ENCODE data around the gene MEMO1.
"Not testable (repeated sequence)": the region's sequence is repeated elsewhere in the genome, so short reads cannot be mapped to it uniquely, and the experiment has no call there.

MEMO1 gene

DNA sequence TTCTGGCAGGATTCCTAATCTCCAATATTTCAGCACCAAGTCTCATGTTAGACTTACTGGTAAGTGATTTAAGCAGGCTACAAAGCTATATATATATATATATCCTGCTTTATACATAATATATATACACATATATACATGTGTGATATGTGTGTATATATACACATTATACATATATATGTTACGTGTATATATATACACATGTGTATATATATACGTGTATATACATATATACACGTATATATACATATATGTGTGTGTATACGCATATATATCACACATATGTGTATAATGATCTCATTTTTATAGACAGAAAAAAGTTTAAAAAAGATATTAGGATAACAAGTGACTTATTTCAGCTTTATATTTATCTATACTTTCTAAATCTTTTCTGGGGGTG lies 41.6 kb downstream of the MEMO1 start:
- TF ChIP-seq TAF1 (IDR thresholded peaks at IDR 0.05; ENCODE audit: borderline replicate concordance, low read depth, low read length) (no peak), POLR2AphosphoS5 (IDR thresholded peaks at IDR 0.05; ENCODE audit: low read depth, low read length) (no peak), POLR2A (IDR thresholded peaks at IDR 0.05; ENCODE audit: low read depth, low read length) (no peak)
- FAIRE-seq = no peak

DNA sequence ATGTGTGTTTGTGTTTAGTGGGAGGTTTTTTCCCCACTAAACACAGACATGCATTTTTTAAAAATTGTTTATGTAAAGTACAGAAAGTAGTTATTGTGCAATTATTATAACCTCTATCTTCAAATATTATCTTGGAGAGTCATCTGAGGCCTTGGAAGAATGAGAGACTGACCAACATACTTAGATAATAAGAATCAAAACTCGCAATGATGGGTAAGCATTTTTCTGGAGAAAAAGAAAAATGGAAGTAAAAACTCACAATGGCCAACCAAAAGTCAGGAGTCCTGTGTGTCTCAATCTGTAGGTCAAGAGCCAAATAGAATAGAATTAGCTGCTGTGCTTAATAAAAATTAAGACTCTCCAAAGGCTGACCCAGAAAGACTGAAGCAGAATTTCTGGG lies 43.0 kb downstream of the MEMO1 start:
- TF ChIP-seq POLR2AphosphoS5 (IDR thresholded peaks at IDR 0.05; ENCODE audit: low read depth, low read length) = no peak
- TF ChIP-seq TAF1 (IDR thresholded peaks at IDR 0.05; ENCODE audit: borderline replicate concordance, low read depth, low read length) = no peak
- TF ChIP-seq POLR2A (IDR thresholded peaks at IDR 0.05; ENCODE audit: low read depth, low read length) = no peak
- DNase-seq (ENCODE audit: insufficient read length) (no peak), FAIRE-seq (no peak)

More for the DNA sequence above, 41.6 kb downstream of the MEMO1 start:
- DNase-seq (ENCODE audit: insufficient read length) = no peak

DNA sequence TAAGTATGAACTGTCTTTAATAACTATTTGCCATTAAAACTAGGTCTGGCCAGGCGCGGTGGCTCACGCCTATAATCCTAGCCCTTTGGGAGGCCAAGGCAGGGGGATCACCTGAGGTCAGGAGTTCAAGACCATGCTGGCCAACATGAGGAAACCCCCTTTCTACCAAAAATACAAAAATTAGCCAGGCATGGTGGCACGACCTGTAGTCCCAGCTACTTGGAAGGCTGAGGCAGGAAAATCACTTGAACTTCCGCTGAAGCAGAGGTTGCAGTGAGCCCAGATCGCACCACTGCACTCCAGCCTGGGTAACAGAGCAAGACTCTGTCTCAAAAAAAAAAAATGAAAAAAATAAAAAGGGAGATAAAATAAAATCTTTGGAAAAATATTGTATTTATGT lies 44.4 kb downstream of the MEMO1 start:
- FAIRE-seq = peak; percentile 67
- DNase-seq (ENCODE audit: insufficient read length) = not testable (repeated sequence)

DNA sequence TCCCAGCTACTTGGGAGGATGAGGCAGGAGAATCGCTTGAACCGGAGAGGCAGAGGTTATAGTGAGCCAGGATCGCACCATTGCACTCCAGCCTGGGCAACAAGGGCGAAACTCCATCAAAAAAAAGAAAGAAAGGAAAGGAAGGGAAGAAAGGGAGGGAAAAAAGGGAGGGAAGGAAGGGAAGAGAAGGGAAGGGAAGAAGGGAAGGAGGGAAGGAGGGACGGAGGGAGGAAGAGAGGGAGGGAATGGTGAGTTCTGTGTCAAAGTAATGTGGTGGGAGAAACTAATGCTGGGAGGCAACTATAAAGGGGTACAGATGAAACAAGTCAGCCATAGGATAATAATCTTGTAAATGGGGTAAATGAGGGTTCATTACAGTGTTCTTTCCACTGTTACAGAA lies 45.7 kb downstream of the MEMO1 start:
- DNase-seq (ENCODE audit: insufficient read length) = no peak
- TF ChIP-seq POLR2AphosphoS5 (IDR thresholded peaks at IDR 0.05; ENCODE audit: low read depth, low read length) (no peak), TAF1 (IDR thresholded peaks at IDR 0.05; ENCODE audit: borderline replicate concordance, low read depth, low read length) (no peak), POLR2A (IDR thresholded peaks at IDR 0.05; ENCODE audit: low read depth, low read length) (no peak)
- FAIRE-seq = peak; percentile 14

GRCh38 chr2:31962757-31963361 lies 47.9 kb downstream of the MEMO1 start:
- DNase-seq (ENCODE audit: insufficient read length) (no peak), FAIRE-seq (no peak)

GRCh38 chr2:31958140-31958717 lies 52.6 kb downstream of the MEMO1 start:
- DNase-seq (ENCODE audit: insufficient read length) (no peak), FAIRE-seq (no peak)
- no peak for TF ChIP-seq TAF1 (IDR thresholded peaks at IDR 0.05; ENCODE audit: borderline replicate concordance, low read depth, low read length)
- TF ChIP-seq POLR2A (IDR thresholded peaks at IDR 0.05; ENCODE audit: low read depth, low read length) = no peak

More at GRCh38 chr2:31962757-31963361, 47.9 kb downstream of the MEMO1 start:
- no peak for TF ChIP-seq POLR2A (IDR thresholded peaks at IDR 0.05; ENCODE audit: low read depth, low read length)
- TF ChIP-seq TAF1 (IDR thresholded peaks at IDR 0.05; ENCODE audit: borderline replicate concordance, low read depth, low read length) = no peak
- TF ChIP-seq POLR2AphosphoS5 (IDR thresholded peaks at IDR 0.05; ENCODE audit: low read depth, low read length) = no peak

DNA sequence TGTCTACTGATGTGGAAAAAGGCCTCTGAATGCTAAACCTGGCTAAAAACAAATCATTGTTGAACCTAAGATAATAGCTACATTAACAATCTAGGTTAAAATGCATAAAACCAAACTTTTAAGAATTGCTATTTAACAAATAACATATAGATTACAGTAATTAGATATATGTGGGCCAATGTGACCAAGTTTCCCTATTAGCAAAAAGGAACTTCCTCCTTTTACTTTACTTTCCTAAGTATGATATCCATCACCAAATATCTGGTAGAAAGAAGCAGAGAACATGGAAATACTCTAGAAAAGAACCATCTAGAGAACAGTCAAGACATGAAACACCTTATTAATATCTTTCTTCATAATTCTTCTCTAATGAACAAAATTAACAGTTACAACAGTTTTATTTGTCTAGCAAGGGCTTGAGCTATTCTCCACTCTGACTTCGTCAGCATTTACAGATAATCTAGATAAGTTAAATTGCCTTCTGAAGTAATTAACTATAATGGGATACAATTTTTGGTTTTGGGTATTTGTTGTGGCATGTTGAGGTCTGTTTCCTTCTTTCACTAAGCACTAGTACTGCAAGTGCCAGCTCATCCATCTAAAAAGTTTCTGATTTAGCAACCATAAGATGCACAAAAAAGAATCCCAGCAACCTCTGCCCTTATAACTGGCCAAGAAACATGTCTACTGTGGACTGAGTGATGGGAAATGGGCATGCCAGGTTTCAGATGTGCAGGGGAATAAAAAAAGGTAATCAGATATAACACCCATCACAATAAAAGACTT lies 53.3 kb downstream of the MEMO1 start:
- TF ChIP-seq TAF1 (IDR thresholded peaks at IDR 0.05; ENCODE audit: borderline replicate concordance, low read depth, low read length) = no peak
- TF ChIP-seq POLR2A (IDR thresholded peaks at IDR 0.05; ENCODE audit: low read depth, low read length) = no peak
- no peak for TF ChIP-seq POLR2AphosphoS5 (IDR thresholded peaks at IDR 0.05; ENCODE audit: low read depth, low read length)
- no peak for FAIRE-seq
- no peak for DNase-seq (ENCODE audit: insufficient read length)

DNA sequence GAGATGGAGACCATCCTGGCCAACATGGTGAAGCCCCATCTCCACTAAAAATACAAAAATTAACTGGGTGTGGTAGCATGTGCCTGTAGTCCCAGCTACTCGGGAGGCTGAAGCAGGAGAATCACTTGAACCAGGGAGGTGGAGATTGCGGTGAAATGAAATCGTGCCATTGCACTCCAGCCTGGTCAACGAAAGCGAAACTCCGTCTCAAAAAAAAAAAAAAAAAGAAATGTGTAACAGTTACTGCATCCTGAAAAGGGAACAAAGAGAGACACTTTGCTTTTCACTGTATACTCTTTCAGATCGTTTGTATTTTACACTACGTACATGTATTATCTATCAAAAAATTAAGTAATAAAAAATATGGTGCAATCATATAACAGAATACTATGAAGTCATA lies 53.9 kb downstream of the MEMO1 start:
- DNase-seq (ENCODE audit: insufficient read length); FAIRE-seq: not testable (repeated sequence)

DNA sequence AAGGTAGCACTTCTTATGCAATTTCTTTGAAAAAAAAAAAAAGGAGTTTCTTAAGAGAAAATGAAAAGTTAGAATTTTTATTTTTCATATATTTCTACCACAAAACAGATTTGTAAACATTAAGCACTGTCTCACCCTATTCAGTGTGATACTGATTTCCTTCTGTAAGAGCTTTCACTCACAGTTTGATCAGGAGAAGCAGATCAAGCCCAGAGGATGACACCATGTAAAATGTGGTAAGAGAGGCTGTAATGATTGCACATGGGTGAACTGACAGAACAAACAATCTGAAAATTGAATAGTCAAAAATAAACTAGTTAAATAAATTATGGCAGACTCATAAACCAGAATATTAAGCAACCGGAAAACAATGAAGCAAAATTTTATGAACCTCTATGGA lies 54.5 kb downstream of the MEMO1 start:
- FAIRE-seq = no peak
- DNase-seq (ENCODE audit: insufficient read length) = no peak
- TF ChIP-seq POLR2AphosphoS5 (IDR thresholded peaks at IDR 0.05; ENCODE audit: low read depth, low read length) = no peak
- TF ChIP-seq POLR2A (IDR thresholded peaks at IDR 0.05; ENCODE audit: low read depth, low read length) = no peak
- TF ChIP-seq TAF1 (IDR thresholded peaks at IDR 0.05; ENCODE audit: borderline replicate concordance, low read depth, low read length) = no peak

DNA sequence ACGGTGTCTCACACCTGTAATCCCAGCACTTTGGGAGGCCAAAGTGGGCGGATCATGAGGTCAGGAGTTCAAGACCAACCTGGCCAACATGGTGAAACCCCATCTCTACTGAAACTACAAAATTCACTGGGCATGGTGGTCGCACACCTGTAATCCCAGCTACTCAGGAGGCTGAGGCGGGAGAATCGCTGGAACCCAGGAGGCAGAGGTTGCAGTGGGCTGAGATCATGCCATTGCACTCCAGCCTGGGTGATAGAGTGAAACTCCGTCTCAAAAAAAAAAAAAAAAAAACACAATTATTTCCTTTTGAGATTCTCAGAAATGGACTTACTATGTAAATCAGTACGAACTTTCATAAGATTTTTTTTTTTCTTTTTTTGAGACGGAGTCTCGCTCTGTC lies 57.7 kb downstream of the MEMO1 start:
- FAIRE-seq; DNase-seq (ENCODE audit: insufficient read length): not testable (repeated sequence)

GRCh38 chr2:31950946-31951562 lies 59.8 kb downstream of the MEMO1 start:
- no peak for DNase-seq (ENCODE audit: insufficient read length)
- peak; percentile 50 for FAIRE-seq
- no peak for TF ChIP-seq POLR2AphosphoS5 (IDR thresholded peaks at IDR 0.05; ENCODE audit: low read depth, low read length)
- no peak for TF ChIP-seq POLR2A (IDR thresholded peaks at IDR 0.05; ENCODE audit: low read depth, low read length)
- no peak for TF ChIP-seq TAF1 (IDR thresholded peaks at IDR 0.05; ENCODE audit: borderline replicate concordance, low read depth, low read length)

DNA sequence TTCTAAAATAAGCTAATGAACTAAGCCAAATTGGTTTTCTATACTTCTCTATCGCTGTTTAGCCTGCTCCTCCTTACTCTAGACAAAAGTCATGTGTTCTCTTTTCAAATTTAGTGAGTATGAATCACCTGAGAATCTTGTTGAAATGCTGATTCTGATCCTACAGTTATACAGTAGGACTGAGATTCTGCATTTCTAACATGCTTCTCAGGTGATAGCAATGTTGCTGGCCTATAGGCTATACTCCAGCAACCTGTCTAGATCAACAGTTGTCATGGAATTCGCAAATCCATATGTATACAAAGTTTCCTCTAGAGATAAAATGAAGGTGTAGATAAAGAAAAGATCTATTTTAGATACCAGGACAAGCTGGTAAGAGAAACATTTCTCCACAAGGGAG lies 62.9 kb downstream of the MEMO1 start:
- TF ChIP-seq POLR2A (IDR thresholded peaks at IDR 0.05; ENCODE audit: low read depth, low read length) = no peak
- TF ChIP-seq POLR2AphosphoS5 (IDR thresholded peaks at IDR 0.05; ENCODE audit: low read depth, low read length) = no peak
- no peak for TF ChIP-seq TAF1 (IDR thresholded peaks at IDR 0.05; ENCODE audit: borderline replicate concordance, low read depth, low read length)
- FAIRE-seq = no peak
- no peak for DNase-seq (ENCODE audit: insufficient read length)
